Raji (cell line): ENCODE results near the gene JHY.

ENCODE experiments used
- POLR2A ChIP-seq: IDR thresholded peaks from 2 replicates; pipeline ENCODE4 v1.6.1; 2011; ENCODE audit warnings: low read depth, low read length, control low read depth; ENCODE audit not compliant: insufficient read depth

The JHY gene

DNA sequence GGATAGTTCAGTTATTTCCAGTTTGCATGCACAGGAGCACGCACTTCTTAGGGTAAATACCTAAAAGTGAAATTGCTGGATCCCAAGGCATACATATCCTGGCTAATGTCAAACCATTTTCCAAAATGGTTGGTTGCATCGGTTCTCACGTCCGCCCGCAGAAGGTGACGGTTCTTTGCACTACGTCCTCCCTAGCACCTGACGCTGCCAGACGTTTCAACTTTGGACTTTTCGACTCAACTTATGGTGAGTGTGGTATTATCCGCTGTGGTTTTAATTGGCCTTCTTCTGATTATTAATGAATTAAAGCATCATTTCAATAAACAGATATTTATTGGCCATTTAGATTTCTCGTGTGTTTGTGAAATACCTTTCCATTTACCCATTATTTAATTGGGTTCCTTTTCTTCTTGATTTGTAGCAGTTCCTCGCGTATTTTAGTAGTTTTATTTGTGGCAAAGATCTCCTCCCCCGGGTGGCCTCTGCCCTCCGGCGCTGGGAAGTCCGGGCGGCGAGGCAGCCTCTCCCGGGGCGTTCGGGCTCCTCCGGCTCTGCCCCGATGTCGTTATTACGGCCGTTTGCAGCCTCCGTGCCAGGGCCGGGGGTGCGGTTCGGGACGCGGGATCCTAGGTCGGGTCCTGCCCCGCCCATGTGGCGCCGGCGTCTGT is at the start of gene JHY:
TSS of gene JHY (plus strand) at position 571 of the 668 bp plus-strand sequence. CDS start 3,091 bp downstream, outside the sequence.
- no peak for TF ChIP-seq POLR2A

GRCh38 chr11:122833846-122834464 is 48.6 kb upstream of the JHY start:
- TF ChIP-seq POLR2A = no peak

- no peak for TF ChIP-seq POLR2A
Observed at GRCh38 chr11:122836916-122837315, 45.6 kb upstream of the JHY start.

- no peak for TF ChIP-seq POLR2A
Observed at GRCh38 chr11:122837528-122838346, 44.8 kb upstream of the JHY start.

DNA sequence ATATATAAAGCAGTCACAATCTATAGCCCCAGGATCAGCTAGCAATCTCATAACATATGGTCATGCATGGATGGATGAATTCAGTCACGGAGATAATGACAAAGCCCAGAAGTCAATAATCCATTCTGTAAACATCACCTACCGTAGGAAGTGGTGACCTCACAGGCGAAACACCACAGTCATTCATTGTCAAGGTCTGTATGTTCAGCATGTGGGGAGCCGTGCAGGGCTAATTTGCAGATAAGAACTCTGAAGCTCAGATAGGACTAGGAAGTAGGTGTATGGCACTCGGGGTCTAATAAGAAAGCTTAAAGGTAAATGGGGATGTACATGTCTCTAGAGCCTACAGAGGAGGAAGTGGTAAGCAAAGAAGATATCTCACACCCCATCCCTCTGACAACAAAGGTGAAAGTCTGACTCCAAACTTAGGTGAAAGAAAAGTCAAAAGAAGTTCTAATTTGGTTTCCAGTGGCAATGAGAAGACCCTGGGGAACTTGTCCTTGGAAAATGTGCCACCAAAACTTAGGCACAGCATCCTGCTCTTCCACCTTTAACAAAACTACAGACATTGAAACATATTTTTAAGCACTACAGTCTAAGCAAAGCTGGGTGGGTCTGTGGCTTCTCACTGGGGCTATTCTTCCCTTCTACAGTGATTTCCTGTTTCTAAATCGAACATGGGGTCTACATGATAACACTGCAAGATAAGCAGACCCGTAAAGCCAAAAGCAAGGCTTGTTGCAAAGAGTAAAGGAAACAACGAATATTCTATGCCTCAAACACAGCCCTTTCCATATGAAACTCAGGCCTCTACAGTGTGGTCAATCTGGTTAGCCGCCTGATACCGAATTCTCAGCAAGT is 39.0 kb upstream of the JHY start:
- TF ChIP-seq POLR2A = no peak

- TF ChIP-seq POLR2A = no peak
Observed at GRCh38 chr11:122847466-122847865, 35.1 kb upstream of the JHY start.

DNA sequence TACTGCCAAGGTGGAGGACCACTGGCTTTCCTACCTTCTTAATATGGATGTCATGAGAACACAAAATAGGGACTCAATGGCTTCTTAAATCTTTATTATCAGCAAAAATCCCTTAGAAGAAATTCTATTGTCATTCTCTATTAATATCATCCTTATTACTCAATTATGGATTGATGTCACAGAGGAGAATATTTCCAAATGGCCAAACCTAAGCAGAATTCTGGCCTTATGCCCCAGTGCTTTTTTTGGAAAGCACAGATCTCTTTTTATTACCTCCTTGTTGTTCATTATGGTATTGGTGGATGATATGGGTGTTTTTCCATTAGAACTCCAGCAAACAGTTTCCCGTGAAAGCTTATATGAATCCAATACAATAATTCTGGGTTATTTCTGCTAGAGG is 34.4 kb upstream of the JHY start:
- TF ChIP-seq POLR2A = no peak

DNA sequence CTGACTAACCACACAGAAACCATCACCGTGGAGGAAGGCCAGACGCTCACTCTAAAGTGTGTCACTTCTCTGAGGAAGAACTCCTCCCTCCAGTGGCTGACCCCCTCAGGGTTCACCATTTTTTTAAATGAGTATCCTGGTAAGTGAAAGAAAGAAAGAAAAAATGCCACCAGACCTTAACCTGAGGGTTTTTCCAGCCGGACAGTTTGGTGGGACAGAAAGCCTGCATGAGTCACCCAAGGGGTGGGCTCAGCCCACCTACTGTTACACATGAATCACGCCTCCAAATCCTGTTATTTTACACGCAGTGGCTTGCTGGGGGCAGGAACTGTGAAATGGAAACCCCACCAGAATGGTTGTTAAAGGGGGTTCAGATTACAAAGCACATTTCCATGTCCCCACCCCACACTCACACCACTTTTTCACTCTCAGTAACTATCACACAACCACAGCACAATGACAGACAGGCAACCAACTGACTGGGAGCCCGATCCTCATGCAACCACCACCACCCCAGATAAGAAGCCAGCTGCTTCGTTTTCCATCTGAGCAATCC is 32.4 kb upstream of the JHY start:
- TF ChIP-seq POLR2A = no peak

GRCh38 chr11:122851366-122851966 is 31.1 kb upstream of the JHY start:
- no peak for TF ChIP-seq POLR2A

GRCh38 chr11:122852074-122852795 is 30.3 kb upstream of the JHY start:
- no peak for TF ChIP-seq POLR2A

- no peak for TF ChIP-seq POLR2A
Observed at GRCh38 chr11:122852796-122853160, 29.8 kb upstream of the JHY start.

DNA sequence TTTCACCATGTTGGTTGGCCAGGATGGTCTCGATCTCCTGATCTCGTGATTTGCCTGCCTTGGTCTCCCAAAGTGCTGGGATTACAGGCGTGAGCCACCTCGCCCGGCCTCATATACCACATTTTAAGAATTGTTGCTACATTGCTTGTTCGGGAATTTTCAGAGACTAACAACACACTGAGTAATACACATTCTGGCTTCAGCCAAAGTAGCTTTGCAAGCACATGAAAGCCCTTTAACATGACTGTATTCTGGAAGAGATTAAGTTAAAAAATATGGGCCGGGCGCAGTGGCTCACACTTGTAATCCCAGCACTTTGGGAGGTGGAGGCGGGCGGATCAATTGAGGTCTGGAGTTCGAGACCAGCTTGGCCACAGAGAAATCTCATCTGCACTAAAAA is 29.3 kb upstream of the JHY start:
- TF ChIP-seq POLR2A = no peak

DNA sequence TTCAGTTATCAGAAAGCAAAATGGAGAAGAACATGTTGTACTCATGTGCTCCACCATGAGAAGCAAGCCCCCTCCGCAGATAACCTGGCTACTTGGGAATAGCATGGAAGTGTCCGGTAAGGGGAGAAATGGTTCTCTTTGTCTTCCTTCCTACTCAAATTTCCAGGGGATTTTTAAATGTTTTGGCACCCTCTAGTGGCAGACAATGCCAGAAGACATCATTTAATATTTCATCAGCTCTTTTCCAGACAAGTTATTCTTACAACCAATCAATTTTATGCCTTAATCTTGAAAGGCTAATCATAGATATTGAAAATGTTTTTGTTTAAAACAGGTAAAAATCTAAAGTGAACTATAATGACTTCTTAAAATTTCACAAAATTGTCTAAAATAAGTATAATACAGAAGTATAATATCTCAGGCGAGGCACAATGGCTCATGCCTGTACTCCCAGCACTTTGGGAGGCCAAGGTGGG is 28.6 kb upstream of the JHY start:
- TF ChIP-seq POLR2A = no peak

GRCh38 chr11:122861631-122862030 is 20.9 kb upstream of the JHY start:
- TF ChIP-seq POLR2A = no peak
